HepG2 (cell line): ENCODE data around the gene PUS1.
"Not testable (repeated sequence)": the region's sequence is repeated elsewhere in the genome, so short reads cannot be mapped to it uniquely, and the experiment has no call there.

Experiments
- ELF3 ChIP-seq: IDR thresholded peaks from 2 replicates; pipeline ENCODE4 v1.6.1; 2016; ENCODE audit warnings: missing genetic modification reagents, missing compliant biosample characterization
- MAX ChIP-seq: IDR thresholded peaks from 2 replicates; pipeline ENCODE4 v1.6.1; 2012; ENCODE audit warnings: inconsistent platforms

DNA sequence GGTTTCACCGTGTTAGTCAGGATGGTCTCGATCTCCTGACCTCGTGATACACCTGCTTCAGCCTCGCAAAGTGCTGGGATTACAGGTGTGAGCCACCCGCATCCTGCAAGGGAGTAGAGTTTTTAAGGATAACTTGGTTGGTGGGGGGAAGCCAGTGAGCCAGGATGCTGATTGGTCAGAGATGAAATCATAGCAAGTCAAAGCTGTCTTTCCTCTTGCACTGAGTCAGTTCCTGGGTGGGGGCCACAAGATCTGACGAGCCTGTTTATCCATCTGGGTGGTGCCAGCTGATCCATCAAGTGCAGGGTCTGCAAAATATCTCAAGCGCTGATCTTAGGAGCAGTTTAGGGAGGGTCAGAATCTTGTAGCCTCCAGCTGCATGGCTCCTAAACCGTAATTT lies 44.0 kb upstream of the PUS1 start:
- not testable (repeated sequence) for TF ChIP-seq ELF3 (CRISPR knock-in tag); MAX
